ENCODE measurements around the gene NCAPH2. TPM values are rescaled to one million over a fixed set of nuclear protein-coding genes. Genes with fewer than 3 reads are reported as not detected.

The NCAPH2 gene
- total and polyA plus RNA-seq, 9 of the 15 experiments (the other 6 are each of a cell fraction or from before 2014, with no cell fraction given), result 3.6 to 88.6 (median 32.4) TPM

DNA sequence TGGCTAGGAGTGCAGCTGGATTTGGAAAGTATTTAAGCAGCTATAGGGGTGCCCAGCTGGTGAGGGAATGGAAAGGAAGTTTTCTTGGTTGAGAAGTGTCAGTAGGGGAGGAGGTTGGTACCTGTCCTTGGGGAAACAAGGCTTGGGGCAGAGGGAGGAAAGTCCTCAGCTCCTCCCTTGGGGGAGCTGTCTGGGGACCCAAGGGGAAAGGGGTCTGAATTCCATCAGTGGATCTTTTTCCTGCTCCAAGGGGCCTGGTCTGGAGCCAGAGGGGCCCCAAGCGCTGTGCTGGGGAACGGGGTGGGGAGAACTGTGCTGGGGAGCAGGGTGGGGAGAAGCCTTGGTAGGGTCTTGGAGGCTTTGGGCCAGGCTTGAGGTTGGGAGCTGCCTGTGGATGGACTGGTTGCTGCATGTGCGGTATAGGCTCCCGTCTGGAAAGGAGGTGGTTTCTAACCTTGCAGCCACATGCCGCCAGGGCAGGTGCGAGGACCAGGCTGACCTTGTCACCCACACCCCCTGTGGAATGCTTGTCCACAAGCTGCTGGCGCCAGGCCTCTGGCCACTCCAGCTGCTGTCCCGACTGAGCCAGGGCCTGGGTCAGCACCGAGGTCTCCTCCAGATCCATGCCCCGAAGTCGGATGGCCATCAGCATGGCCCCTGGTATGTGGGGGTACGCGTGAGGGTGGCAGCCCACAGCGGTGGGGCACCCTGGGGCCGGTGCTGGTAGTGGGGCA lies 20.8 kb downstream of the NCAPH2 start (continued):
- TF ChIP-seq, protein P1, sequence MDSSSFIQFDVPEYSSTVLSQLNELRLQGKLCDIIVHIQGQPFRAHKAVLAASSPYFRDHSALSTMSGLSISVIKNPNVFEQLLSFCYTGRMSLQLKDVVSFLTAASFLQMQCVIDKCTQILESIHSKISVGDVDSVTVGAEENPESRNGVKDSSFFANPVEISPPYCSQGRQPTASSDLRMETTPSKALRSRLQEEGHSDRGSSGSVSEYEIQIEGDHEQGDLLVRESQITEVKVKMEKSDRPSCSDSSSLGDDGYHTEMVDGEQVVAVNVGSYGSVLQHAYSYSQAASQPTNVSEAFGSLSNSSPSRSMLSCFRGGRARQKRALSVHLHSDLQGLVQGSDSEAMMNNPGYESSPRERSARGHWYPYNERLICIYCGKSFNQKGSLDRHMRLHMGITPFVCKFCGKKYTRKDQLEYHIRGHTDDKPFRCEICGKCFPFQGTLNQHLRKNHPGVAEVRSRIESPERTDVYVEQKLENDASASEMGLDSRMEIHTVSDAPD (CRISPR knock-in tag; IDR thresholded peaks at IDR 0.05), result no peak

DNA sequence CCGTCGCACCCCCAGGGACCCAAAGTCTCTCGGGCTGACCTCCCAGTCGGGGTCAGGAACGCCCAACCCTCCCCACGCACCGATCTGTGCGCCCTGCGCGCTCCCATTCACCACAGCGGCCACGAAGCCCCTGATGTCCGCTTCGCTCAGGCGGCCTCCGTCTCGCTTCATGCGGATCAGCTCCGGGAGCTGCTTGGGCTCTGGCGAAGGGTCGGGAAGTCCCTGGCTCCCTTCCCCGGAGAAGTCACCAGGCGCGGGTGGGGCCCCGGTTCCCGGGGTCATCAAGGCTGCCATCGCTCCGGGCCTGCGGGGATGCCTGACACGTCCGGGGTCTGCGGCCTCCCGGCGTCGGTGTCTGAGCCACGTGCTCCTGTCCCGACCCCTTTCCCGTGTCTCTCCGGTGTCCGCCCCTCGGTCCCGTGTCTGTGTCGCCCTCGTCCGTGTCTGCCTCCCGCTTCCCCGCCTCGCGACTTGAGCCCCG lies 21.4 kb downstream of the NCAPH2 start:
- FAIRE-seq (no peak), ATAC-seq (no peak), DNase-seq (ENCODE audit: extremely low read depth in 1 of 4, low spot score in 3 of 4) (no peak)
- Histone ChIP-seq H3K4me2 (ENCODE audit: insufficient read depth, low read length) (no peak overlapping the region), H3K9me1 (ENCODE audit: control insufficient read depth, insufficient read depth, low read length) (no peaks in the 10 kb centered on the region), H3K4me3 (no peak overlapping the region), H3K4me1 (replicated peaks in 1 of 2; ENCODE audit: control insufficient read depth in 2 of 2, insufficient read depth in 2 of 2, low read length in 2 of 2) (peaks cover 17 to 66% of the 10 kb centered on the region in 2 experiments; a peak in 4 of 5 replicates), H3K9ac (ENCODE audit: insufficient read depth in 1 of 2, low read depth in 2 of 2, low read length in 2 of 2) (no peak overlapping the region), H3K27ac (ENCODE audit: extremely low read depth, low read depth, low read length) (no peak overlapping the region), H3K9me3 (replicated peaks; ENCODE audit: control insufficient read depth, insufficient read depth, low read depth, low read length) (0 out of 2 replicates have a peak, but pooled peaks cover 2% of the 10 kb centered on the region), H3K27me3 (ENCODE audit: control insufficient read depth in 2 of 2, insufficient read depth in 2 of 2, low read length in 2 of 2) (no peaks in the 10 kb centered on the region), H2AFZ (ENCODE audit: low read depth, low read length) (no peak overlapping the region), H3K36me3 (ENCODE audit: control insufficient read depth, insufficient read depth, low read length) (peaks cover 4% of the 10 kb centered on the region; the same call in 1 of the 3 replicates), H3K79me2 (ENCODE audit: control insufficient read depth, insufficient read depth, low read length) (peaks cover 23% of the 10 kb centered on the region), H4K20me1 (replicated peaks; ENCODE audit: control insufficient read depth, insufficient read depth, low read length) (peaks cover 5% of the 10 kb centered on the region; the same call in 1 of the 2 replicates)
- 99% methylated on average over 15 of the region's 50 CpGs for WGBS (ENCODE audit: insufficient coverage, low coverage, missing lambda C conversion rate)
- POLR2A ChIA-PET, result interaction anchor here (0.5 to 2.3 kb wide), 2 partner anchors 10 to 236 kb away, joined by 3 to 8 read pairs; no protein-coding TSS in a partner anchor
- in situ Hi-C loops (cut with MboI) (no loop called here), intact Hi-C loops (cut with micrococcal nuclease) (loop anchor here (5.0 kb wide), 1 partner anchor 33 kb away; the partner anchor contains the start of gene SYCE3)
- CTCF ChIA-PET (ENCODE audit: low intra/inter-chr PET ratio), result no interaction called here
- TF ChIP-seq ZNF431 (CRISPR knock-in tag; IDR thresholded peaks at IDR 0.05) (no peak), ZNF140 (CRISPR knock-in tag; IDR thresholded peaks at IDR 0.05) (no peak), ZNF764 (CRISPR knock-in tag; IDR thresholded peaks at IDR 0.05; ENCODE audit: low read depth) (no peak), MEF2A (IDR thresholded peaks at IDR 0.05; ENCODE audit: control insufficient read depth, low read depth, low read length) (no peak), RBFOX2 (IDR thresholded peaks at IDR 0.05; ENCODE audit: low read depth, low read length) (0 out of 2 replicates have a peak, but pooled peaks have one; percentile 19), CHCHD3 (CRISPR knock-in tag; IDR thresholded peaks at IDR 0.05) (no peak), POLR2G (IDR thresholded peaks at IDR 0.05; ENCODE audit: low read depth, low read length) (peak; percentile 61)
- TF ChIP-seq, protein P2, sequence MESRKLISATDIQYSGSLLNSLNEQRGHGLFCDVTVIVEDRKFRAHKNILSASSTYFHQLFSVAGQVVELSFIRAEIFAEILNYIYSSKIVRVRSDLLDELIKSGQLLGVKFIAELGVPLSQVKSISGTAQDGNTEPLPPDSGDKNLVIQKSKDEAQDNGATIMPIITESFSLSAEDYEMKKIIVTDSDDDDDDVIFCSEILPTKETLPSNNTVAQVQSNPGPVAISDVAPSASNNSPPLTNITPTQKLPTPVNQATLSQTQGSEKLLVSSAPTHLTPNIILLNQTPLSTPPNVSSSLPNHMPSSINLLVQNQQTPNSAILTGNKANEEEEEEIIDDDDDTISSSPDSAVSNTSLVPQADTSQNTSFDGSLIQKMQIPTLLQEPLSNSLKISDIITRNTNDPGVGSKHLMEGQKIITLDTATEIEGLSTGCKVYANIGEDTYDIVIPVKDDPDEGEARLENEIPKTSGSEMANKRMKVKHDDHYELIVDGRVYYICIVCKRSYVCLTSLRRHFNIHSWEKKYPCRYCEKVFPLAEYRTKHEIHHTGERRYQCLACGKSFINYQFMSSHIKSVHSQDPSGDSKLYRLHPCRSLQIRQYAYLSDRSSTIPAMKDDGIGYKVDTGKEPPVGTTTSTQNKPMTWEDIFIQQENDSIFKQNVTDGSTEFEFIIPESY (CRISPR knock-in tag; IDR thresholded peaks at IDR 0.05), result peak; percentile 92
- no TSS peak for BruUV-seq (replicated peaks)
